Fibroblast of villous mesenchyme (primary cell): Measurements from ENCODE around the gene SLC12A6. TPM values are rescaled to one million over a fixed set of nuclear protein-coding genes. Genes with fewer than 3 reads are reported as not detected.

Source experiments
- DNase-seq: peaks from one replicate; pipeline ENCODE4 v3.0.0-alpha.2; 2010; ENCODE audit warnings: low read depth
- H3K4me3 ChIP-seq: 2 replicates; pipeline ENCODE4 v1.5.1; 2011; ENCODE audit warnings: low read depth, mild to moderate bottlenecking, low read length
- total RNA-seq: library from RNA; depleted of rRNA; stranded (reverse); fragments of >200 nt; gene quantifications from 2 replicates; pipeline ENCODE4 v1.2.3, GENCODE V29; 2012
- TF ChIP-seq, protein P1 (sequence below): IDR thresholded peaks from 2 replicates; pipeline ENCODE4 v1.5.1; 2012; ENCODE audit warnings: low read depth, mild to moderate bottlenecking, low read length; ENCODE audit not compliant: insufficient read depth

Gene SLC12A6
- total RNA-seq, 1 donor = 12.5 TPM

DNA sequence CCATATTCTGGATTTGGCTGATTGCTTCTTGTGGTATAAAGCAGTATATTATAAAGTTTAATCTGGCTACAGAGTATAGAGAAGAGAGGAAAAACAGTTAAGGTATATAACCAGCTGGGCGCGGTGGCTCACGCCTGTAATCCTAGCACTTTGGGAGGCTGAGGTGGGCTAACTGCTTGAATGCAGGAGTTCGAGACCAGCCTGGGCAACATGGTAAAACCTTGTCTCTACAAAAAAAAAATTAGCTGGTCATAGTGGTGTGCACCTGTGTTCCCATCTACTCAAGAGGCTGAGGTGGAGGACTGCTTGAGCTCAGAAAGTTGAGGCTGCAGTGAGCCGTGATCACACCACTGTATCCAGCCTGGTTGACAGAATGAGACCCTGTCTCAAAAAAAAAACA lies 7.3 kb downstream of the SLC12A6 start:
- H3K4me3 ChIP-seq = no peak overlapping the region

DNA sequence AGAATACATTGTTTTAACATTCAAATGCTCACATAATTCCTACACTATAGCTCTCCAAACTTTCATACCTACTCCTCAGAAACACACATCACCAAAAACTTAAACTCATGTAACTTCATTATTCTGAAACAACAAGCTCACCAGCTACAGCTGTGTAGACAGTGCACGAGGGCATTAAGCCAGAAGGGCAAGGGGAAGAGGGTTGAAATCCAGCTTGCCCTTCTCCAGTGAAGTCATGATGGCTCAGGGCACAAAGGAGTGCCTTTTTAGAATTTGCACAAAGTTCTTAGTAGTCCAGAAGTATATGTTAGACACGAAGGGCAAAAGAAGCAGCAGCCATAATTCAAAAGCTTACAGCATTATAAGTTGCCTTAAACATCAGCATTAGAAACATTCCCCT lies 8.6 kb downstream of the SLC12A6 start:
- no peak overlapping the region for H3K4me3 ChIP-seq
- no peak for DNase-seq
- TF ChIP-seq, protein P1, sequence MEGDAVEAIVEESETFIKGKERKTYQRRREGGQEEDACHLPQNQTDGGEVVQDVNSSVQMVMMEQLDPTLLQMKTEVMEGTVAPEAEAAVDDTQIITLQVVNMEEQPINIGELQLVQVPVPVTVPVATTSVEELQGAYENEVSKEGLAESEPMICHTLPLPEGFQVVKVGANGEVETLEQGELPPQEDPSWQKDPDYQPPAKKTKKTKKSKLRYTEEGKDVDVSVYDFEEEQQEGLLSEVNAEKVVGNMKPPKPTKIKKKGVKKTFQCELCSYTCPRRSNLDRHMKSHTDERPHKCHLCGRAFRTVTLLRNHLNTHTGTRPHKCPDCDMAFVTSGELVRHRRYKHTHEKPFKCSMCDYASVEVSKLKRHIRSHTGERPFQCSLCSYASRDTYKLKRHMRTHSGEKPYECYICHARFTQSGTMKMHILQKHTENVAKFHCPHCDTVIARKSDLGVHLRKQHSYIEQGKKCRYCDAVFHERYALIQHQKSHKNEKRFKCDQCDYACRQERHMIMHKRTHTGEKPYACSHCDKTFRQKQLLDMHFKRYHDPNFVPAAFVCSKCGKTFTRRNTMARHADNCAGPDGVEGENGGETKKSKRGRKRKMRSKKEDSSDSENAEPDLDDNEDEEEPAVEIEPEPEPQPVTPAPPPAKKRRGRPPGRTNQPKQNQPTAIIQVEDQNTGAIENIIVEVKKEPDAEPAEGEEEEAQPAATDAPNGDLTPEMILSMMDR = no peak

More for the DNA sequence above, 7.3 kb downstream of the SLC12A6 start:
- no peak for DNase-seq
- TF ChIP-seq, protein P1 = no peak

DNA sequence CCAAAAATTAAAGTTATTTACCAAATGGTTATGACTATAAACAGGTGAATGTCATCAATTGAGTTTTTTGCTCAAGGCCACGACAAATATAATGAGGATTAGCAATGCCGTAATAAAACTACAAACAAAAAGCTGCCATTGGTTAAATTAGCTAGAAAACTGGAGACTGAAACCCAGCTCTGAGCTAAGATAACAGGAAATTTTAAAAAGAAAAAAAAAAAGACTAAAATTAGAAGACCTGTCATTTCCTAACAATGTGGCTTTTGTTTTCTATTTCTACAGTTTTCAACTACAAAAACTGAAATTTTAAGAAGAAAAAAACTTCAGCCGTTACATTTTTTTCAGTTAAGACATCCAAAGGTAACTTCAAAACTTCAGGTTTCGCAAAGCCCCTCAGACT lies 9.7 kb downstream of the SLC12A6 start:
- no peak overlapping the region for H3K4me3 ChIP-seq
- no peak for DNase-seq
- TF ChIP-seq, protein P1 = no peak

DNA sequence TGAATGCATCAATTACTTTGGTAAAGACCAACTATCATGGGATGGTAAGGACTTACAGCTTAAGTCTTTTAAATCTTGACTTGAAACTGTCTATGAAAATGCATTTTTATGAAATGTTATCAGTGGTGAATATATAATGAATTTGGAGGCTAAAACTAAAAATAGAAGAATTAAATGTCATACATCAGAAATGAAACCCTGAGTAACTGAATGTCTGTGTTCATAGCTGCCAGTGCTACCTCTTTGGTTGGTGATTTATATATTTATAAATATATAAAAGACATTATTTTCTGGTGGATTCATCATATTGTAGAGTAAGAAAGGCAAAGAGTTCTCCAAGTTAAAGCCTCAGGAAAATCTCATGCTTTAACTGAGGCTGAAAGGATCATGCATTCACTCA lies 12.2 kb downstream of the SLC12A6 start:
- DNase-seq = no peak
- H3K4me3 ChIP-seq = no peak overlapping the region
- TF ChIP-seq, protein P1 = no peak

DNA sequence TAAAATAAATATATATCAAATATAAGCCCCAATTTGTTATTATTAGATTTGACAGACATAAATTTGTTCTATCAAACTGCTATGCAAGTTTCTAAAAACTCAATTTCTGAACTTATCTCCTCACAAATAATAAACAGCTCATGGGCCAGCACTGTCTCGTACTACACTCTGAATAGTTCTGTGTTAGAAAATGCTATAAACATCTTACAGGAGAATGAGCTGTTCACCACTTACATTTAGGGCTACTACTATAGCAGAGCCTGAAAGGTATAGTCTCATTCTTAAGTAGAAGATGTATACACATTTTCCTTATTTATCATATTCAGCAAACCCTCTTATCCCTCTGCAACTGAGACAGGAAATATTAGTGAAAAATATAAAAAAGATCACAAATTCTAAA lies 12.6 kb downstream of the SLC12A6 start:
- DNase-seq = no peak

DNA sequence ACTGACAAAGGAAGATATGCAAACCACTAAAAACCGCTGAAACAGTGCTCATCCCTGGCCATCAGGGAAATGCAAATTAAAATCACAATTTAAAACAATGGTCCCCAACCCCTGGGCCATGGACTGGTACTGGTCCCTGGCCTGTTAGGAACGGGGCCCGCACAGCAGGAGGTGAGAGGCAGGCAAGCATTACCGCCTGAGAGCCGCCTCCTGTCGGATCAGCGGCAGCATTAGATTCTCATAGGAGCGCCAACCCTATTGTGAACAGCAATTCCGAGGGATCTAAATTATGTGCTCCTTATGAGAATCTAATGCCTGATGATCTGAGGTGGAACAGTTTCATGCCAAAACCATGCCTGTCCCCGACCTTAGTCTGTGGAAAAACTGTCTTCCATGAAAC lies 14.4 kb downstream of the SLC12A6 start:
- DNase-seq = no peak
- TF ChIP-seq, protein P1 = no peak
- H3K4me3 ChIP-seq = no peak overlapping the region

More for the DNA sequence above, 12.6 kb downstream of the SLC12A6 start:
- H3K4me3 ChIP-seq = no peak overlapping the region
- TF ChIP-seq, protein P1 = no peak
